Measurements from ENCODE around the gene OPN3.

The OPN3 gene

GRCh38 chr1:241645199-241645598 lies 5.0 kb upstream of the OPN3 start:
- DNase-seq, result no peak

DNA sequence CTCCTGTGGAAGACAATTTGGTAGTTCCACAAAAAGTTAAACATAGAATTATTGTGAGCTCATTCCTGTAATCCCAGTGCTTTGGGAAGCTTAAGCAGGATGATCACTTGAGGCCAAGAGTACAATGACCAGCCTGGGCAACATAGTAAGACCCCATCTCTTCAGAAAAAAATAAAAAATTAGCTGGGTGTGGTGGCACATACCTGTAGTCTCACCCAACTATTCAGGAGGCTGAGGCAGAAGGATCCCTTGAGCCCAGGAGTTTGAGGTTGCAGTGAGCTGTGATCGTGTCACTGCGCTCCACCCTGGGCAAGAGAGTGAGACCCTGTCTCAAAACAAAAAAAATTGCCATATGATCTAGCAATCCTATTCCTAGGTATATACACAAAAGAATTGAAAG lies 4.1 kb upstream of the OPN3 start:
- DNase-seq, result no peak

DNA sequence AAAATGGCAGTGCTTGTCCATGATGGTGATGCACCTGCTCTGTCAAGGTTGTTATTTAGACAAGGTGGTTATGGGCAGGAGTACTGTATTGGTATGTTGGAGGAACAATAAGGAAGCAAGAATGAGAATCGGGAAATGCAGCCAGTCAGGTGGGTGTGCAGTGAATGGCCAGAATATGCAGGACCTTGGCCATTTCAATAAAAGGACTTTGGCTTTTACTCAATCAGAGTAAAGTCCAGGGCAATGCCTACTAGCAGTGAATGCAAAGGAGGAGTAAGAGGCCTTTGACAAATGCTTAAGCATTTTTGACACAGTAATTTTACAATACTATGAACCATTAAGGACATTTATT lies 2.4 kb upstream of the OPN3 start:
- DNase-seq, result no peak

GRCh38 chr1:241641773-241642592 lies 1.8 kb upstream of the OPN3 start:
- no peak for DNase-seq

- no peak for DNase-seq
Measured at GRCh38 chr1:241640867-241641622, 876 bp upstream of the OPN3 start.

DNA sequence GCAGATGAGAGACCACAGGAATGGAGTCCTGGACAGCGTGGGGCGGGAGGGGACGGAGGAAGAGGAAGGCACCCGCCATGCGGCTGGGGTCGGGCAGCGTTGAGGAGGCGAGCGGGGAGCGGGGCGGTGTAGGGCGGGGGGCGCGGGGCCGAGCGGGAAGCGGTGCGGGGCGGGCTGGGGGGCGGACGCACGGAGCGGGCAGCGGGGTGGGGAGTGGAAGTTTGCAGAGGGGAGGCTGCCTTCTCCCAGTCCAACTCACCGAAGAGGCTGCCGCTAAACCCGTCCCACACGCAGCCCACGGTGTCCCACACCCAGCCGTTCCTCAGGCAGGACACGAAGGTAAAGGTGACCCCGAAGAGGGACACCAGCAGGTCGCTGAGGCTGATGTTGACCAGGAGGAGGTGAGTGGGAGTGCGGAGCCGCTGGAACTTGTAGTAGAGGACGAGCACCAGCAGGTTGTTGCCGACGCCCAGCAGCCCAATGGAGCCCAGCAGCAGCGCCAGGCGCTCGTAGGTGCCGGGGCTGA lies 483 bp downstream of the OPN3 start:
- peak; percentile 8 for DNase-seq

GRCh38 chr1:241638909-241639622 lies 1.1 kb downstream of the OPN3 start:
- DNase-seq, result no peak

DNA sequence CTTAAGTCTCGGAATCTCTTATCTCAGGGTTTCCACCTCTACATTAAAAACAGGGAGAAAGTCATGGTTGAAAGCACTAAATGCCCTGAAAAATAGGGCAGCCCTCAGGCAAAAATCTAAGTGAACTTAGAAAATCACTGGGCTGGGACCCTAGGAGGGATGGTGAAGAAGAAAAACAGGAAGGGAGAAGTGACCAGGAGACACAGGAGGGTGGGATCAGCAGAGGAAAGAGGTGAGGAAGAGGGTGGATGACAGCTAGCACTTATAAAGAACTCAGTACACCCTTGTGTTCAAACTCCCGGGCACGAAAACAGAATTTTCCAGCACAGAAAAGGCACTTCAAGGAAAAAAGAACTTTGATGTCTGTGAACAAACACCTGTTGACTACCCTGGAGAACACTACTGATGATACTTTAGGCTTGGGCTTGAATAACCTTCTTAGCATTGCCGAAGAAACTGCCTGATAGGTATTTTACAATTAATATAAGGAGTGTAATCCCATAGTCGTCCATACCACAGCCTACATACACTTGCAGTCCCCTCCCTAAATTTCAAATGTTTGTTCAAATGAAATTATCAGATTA lies 2.0 kb downstream of the OPN3 start:
- DNase-seq, result no peak

- DNase-seq, result no peak
Measured at GRCh38 chr1:241637604-241638003, 2.6 kb downstream of the OPN3 start.

DNA sequence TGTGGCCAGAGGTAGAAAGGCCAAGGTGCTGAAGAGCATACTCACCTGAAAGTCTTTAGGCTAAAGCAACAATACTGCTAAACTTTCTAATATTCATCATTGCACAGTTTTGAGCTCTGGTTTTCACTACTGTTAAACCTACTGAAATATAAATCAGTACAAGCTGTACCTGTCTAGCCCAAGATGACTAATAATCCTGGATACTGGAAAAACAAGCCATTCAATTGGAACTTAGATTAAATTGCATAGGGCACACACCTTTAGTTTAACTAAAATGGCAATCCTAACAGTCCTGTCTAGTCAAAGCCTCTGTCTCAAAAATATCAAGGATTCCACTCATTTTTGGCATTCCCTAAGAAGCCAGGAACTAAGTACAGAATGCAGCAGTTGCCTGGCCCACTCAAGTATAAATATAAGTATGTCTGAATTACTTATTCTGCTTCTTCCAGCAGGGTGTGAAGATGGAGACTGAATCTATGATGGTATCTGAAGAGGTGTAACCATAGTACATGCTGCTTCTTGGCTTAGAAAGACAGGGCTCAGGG lies 3.1 kb downstream of the OPN3 start:
- no peak for DNase-seq

DNA sequence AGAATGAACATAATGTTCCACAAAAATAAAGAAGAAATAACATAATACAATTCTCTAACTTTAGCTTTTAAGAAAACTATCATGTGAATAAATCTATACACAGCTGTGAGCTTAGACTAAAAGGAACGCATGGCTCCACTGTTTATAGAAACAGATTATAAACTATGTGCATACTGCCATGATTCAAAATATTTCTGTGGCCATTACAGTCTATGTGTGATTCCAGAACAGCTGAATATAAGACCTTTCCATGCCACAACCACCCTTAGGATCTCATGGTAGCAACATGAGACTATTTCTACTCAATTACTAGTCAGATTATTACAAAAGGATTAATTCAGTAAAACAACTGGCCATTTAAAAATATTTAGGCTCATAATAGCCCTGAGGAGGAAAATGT lies 3.9 kb downstream of the OPN3 start:
- DNase-seq, result no peak

DNA sequence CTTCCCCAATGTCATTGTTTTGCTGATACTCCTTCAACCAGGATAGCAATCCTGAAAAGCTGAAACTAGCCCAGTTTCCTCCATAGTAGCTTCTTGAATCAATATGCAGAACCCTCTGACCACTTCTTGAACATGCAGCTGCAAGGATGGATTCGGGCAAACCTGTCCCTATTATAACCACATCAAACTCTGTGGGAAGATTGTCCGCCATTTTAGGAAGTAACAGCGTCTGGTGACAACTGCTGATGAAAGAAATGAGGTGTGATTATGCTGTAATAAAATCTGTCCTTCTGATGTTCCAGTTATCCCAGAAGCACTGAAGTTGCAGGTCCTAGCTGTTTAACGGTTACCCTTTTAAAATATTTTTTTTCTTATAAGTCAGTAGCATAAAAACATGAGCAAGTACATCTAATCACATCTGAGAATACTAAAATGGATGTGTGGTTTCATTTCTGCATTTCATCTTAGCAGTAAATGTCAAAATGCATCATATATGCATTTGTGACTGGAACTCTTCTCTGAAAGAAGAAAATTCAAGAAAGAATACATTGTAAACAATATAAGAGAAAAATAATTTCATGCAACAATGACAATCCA lies 4.5 kb downstream of the OPN3 start:
- DNase-seq, result no peak

DNA sequence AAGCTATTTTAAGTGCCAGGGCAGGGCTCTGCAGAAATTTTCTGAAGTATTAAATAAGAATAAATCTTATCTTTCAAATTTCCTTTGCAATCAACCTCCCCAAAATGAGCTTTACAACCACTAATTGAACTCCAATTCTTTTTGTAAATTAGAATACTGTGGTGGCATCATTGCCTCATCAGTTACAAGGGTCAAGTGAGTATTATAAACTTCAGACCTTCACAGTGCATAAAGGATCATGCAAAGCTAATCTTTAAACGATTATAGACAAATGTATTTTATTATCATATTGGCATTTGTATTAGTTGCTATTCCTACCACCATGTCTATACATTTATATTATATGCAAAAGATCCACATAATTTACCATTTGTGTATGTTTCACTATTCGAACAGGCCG lies 7.2 kb downstream of the OPN3 start:
- no peak for DNase-seq

DNA sequence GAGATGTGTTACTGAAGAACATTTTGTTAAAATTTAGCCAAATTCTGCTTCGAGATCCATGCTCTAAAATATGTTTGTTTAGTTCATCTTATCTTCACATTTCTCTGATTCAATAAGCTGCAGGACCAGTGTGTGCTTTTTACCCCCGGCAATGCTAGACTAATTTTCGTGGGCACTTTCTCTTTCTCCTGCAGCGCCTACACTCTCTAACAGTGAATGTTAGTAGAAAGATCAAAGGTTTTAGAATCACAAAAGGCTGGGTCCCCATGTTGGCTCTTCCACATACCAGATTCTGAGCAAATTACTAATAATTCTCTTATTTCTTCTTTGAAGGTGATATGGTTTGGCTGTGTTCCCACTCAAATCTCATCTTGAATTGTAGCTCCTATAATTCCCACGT lies 8.5 kb downstream of the OPN3 start:
- no peak for DNase-seq

GRCh38 chr1:241630899-241631298 lies 9.3 kb downstream of the OPN3 start:
- no peak for DNase-seq

DNA sequence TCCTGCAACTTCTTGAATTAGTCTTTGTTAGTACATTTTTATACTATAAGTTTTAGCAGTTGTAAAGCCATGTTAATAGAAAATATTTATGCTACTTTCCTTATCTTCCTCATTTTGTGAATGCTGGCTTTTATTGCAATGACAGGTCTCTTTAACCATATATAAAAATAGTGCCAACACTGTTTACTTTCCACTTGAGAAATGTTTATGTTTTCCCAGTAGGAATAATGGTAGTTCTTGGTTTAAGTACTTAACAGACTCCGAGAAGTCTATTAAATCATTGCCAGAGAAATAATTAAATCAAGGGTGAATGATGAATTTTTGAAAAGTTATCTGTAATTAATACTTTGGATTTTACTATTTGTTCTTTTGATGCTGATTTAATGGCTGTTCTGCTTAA lies 9.7 kb downstream of the OPN3 start:
- no peak for DNase-seq

DNA sequence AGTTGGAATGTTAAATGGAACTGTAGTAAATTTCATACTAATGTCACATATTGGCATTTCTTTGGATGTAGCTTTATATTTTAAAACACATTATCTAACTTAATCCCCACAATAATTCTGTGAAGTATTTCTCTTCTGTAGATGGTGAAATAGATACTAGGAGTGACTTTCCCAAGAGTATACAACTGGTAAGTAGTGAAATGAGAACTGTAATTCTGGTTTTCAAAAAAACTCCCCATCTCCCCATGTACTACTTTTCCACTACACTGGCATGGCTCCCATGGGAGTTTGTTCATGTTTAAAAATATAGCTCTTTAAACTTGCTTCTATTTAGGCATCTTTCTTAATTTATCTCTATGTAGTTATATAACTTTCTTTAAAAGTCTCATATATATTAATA lies 10.2 kb downstream of the OPN3 start:
- DNase-seq, result no peak

- DNase-seq, result peak; percentile 17
Measured at GRCh38 chr1:241627453-241628259, 12.5 kb downstream of the OPN3 start.

DNA sequence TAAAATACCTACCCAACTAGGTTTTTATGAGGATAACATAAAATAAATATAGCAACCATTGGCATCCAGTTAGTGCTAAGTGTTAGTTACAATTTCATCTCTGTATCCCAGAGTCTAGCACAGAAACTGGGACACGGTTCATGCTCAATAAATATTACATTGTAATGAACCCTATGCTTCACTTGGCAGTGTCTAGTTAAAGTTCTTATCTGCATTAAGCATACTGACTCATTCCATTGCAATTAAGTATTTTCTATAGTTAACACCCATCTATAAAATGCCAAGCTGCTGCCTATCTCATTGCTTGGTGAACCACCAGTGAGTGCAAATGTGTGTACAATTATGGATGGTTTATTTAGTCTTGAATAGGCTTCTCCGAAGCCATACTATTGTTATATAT lies 15.2 kb downstream of the OPN3 start:
- no peak for DNase-seq

- no peak for DNase-seq
Measured at GRCh38 chr1:241622669-241623068, 17.5 kb downstream of the OPN3 start.

DNA sequence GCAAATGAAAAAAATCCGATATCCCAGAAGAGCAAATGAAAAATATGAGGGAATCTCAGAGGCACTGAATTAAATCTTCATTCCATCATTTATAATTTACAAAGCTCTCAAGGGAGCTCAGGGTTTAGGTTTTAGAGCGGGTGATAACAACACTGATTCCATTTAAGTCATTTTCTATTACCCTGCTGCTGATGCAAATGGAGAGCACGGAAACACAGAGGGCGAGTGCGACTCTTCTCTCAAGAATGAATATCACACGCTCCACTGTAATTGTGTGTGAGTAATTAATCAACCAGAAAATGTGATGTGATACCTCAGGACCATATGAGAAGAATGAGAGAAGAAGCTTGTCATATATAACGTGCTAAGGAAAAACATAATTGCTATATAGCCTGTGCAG lies 22.7 kb downstream of the OPN3 start:
- no peak for DNase-seq
